ENCODE measurements around the gene FAM193A. TPM values are rescaled to one million over a fixed set of nuclear protein-coding genes. Genes with fewer than 3 reads are reported as not detected.
A peak's percentile ranks its signal among the peaks of the same experiment; 100 is the strongest.

FAM193A gene
- total RNA-seq, 1 donor from 2014 or later, result 26.1 TPM

DNA sequence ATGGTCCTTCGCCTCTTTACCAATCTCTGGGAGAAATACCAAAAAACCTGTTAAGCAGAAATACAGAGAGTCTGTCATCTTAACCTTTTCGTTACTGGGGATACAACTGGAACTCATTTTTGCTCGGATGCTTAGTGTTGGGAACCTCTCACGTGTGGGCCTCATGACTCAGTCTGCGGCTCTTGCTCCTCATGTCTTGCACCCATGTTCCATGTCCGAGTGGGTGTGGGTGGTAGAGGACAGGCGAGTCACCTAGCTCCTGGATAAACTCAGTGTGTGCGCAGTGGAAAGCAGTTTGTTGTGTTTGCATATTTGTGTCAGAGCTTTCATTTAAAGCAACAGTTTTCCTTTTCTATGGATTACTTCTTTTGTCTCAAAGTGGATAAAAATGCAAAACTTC lies 149.1 kb downstream of the FAM193A start:
- H3K27ac ChIP-seq, result no peak overlapping the region

DNA sequence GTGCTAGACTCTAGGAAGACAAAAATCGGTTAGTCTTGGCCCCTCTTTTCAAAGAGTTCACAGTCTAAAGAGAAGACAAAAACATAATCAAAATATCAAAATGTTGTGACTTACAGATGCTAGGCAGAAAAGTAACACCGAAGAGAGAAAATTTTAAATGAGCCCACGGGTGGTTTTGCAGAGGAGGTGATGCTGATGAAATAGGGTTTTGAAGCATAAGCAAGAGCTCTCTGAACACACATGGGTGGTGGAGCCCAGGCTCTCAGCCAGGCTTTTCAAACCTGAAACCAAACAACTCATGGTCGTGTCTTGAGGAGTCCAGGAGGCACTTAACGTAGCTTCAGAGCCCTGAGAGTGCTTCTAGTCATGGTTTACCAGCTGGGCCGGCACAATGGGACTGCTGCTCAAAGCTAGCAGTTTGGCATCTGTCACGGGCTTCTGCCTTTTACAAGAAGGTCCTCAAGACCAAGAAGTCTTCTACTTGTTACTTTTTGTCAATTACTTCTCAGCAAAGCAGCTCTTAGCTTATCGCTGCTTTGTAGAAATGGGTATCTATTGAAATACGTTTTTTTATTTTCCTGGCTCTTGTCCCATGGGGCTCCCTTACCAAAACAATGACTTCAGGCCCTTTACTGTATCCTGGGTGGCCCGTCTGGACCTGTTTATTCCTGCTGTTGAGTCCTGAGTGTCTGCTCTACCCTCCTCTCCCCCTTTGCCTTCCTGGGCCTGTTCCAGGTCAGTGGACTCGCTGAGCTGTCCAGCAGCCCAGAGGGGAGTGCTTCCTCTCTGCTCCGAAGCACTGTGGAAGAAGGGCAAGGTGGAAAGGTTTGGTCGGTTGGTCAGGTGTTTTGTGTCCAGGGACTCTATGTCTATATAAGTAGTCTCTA lies 150.2 kb downstream of the FAM193A start:
- Histone ChIP-seq H3K4me3 (no peak overlapping the region), H3K36me3 (peaks cover 90% of the 10 kb centered on the region), H3K9me3 (no peaks in the 10 kb centered on the region), H3K27me3 (ENCODE audit: low read depth) (no peaks in the 10 kb centered on the region), H3K4me1 (peaks cover 4% of the 10 kb centered on the region), H3K27ac (no peak overlapping the region)
- TF ChIP-seq, protein P1, sequence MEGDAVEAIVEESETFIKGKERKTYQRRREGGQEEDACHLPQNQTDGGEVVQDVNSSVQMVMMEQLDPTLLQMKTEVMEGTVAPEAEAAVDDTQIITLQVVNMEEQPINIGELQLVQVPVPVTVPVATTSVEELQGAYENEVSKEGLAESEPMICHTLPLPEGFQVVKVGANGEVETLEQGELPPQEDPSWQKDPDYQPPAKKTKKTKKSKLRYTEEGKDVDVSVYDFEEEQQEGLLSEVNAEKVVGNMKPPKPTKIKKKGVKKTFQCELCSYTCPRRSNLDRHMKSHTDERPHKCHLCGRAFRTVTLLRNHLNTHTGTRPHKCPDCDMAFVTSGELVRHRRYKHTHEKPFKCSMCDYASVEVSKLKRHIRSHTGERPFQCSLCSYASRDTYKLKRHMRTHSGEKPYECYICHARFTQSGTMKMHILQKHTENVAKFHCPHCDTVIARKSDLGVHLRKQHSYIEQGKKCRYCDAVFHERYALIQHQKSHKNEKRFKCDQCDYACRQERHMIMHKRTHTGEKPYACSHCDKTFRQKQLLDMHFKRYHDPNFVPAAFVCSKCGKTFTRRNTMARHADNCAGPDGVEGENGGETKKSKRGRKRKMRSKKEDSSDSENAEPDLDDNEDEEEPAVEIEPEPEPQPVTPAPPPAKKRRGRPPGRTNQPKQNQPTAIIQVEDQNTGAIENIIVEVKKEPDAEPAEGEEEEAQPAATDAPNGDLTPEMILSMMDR (IDR thresholded peaks at IDR 0.05), result no peak
- intact Hi-C loops (cut with DNase I), result no loop called here
- peak; percentile 55 to 76 for ATAC-seq
- DNase-seq, result peak; percentile 53

More for the DNA sequence above, 149.1 kb downstream of the FAM193A start:
- Histone ChIP-seq H3K9me3 (no peaks in the 10 kb centered on the region), H3K36me3 (peaks cover 83% of the 10 kb centered on the region), H3K4me1 (peaks cover 4% of the 10 kb centered on the region), H3K4me3 (no peak overlapping the region), H3K27me3 (ENCODE audit: low read depth) (no peaks in the 10 kb centered on the region)
- DNase-seq (no peak), ATAC-seq (no peak)
- TF ChIP-seq, protein P1 (IDR thresholded peaks at IDR 0.05), result no peak
- intact Hi-C loops (cut with DNase I), result no loop called here

DNA sequence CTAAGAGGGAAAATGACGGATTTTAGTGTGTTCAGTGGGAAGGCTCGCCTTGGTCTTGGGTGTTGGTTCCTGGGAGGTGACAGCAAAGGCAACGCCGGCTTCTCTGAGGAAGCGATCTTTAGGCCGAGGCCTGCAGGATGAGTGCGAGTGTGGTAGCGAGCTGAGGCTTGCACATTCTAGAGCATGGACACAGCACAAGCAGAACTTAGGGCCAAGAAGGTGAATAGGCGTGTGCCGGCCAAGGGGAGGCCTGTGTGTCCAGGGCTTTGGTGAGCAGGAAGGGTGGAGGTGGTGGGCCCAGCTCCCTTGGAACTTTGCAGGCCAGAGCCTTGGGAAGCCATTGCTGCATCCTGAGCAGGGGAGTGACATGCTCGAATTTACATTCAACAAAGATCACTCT lies 151.8 kb downstream of the FAM193A start:
- H3K27ac ChIP-seq, result no peak overlapping the region

DNA sequence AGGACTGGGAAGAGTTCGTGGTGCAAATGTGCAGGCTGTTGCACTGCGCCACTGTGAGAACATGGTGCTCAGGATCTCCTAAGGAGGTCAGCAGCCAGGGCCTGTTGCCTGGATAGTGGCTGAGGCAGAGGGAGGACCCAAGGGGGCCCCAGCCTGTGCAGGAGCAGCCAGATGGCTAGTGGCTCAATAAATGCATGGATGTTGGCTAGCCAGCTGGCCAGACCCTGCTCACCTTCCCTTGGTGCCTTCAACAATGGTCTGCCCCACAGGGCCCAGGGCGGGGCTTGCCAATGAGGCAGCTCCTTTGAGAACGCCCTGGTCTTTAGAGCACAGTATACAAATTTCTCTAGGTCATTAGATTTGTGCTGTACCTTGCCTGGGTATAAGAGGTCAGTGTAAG lies 152.2 kb downstream of the FAM193A start:
- intact Hi-C loops (cut with DNase I), result no loop called here
- H3K36me3 ChIP-seq, result peaks cover 90% of the 10 kb centered on the region
- TF ChIP-seq, protein P1 (IDR thresholded peaks at IDR 0.05), result no peak
- no peak overlapping the region for H3K27ac ChIP-seq
- no peak for DNase-seq
- no peak for ATAC-seq
- H3K4me3 ChIP-seq, result no peak overlapping the region
- H3K4me1 ChIP-seq, result peaks cover 4% of the 10 kb centered on the region
- no peaks in the 10 kb centered on the region for H3K9me3 ChIP-seq
- no peaks in the 10 kb centered on the region for H3K27me3 ChIP-seq (ENCODE audit: low read depth)

More for the DNA sequence above, 151.8 kb downstream of the FAM193A start:
- no peak for ATAC-seq
- DNase-seq, result no peak
- H3K9me3 ChIP-seq, result no peaks in the 10 kb centered on the region
- no peaks in the 10 kb centered on the region for H3K27me3 ChIP-seq (ENCODE audit: low read depth)
- intact Hi-C loops (cut with DNase I), result no loop called here
- peaks cover 4% of the 10 kb centered on the region for H3K4me1 ChIP-seq
- TF ChIP-seq, protein P1 (IDR thresholded peaks at IDR 0.05), result no peak
- H3K4me3 ChIP-seq, result no peak overlapping the region
- H3K36me3 ChIP-seq, result peaks cover 90% of the 10 kb centered on the region

DNA sequence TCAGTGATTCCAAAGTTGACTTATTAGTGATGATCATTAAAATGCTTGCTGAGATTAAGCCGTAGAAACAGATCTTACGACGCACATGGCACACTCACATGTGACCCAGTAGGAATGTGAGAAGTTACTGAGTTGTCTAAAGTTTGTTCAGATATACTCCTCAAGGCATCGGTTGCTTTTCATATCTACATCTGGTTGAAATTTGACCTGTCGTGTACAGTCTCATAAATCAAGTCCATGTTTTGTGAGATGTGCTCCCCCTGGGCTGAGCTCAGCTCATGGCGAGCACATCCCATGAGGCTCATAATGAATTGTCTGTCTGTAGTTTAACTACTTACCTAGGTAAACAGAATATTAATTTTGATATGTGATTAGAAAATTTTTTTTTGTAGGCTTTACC lies 152.7 kb downstream of the FAM193A start:
- no peak overlapping the region for H3K27ac ChIP-seq
- H3K36me3 ChIP-seq, result peaks cover 90% of the 10 kb centered on the region
- H3K4me1 ChIP-seq, result peaks cover 4% of the 10 kb centered on the region
- H3K9me3 ChIP-seq, result no peaks in the 10 kb centered on the region
- intact Hi-C loops (cut with DNase I), result no loop called here
- no peak for ATAC-seq
- no peaks in the 10 kb centered on the region for H3K27me3 ChIP-seq (ENCODE audit: low read depth)
- DNase-seq, result no peak
- H3K4me3 ChIP-seq, result no peak overlapping the region
- TF ChIP-seq, protein P1 (IDR thresholded peaks at IDR 0.05), result no peak
